Activated naive CD8-positive, alpha-beta T cell treated with anti-CD3 and anti-CD28 coated beads, Interleukin-2, amount 10 ng/mL, durations not matched to agents 7 days and 5 days (primary cell): ENCODE measurements around the gene MACROH2A2. TPM values are rescaled to one million over a fixed set of nuclear protein-coding genes. Genes with fewer than 3 reads are reported as not detected.

ENCODE experiments used
- ATAC-seq: fragments of 150-1000 bp; cut with Tn5 transposase; one replicate; pipeline ENCODE4 v1.10.0; 2021; ENCODE audit warnings: low read depth, moderate library complexity
- POLR2A ChIA-PET: fragments of 350-600 bp; sonication (Branson Sonifier 250); formaldehyde crosslinking; loops from one replicate; lab custom pipeline; 2021; ENCODE audit warnings: antibody characterized with exemption; lab: Charles Lee
- DNase-seq: peaks from one replicate; pipeline ENCODE4 v3.0.0; 2021
- H3K27ac Mint-ChIP-seq: one replicate; pipeline ENCODE4 v1.8.0; 2022; ENCODE audit warnings: mild to moderate bottlenecking, mixed read lengths
- H3K27me3 Mint-ChIP-seq: one replicate; pipeline ENCODE4 v1.8.0; 2022; ENCODE audit warnings: mild to moderate bottlenecking, moderate library complexity, mixed read lengths
- H3K36me3 Mint-ChIP-seq: one replicate; pipeline ENCODE4 v1.8.0; 2021; ENCODE audit warnings: mild to moderate bottlenecking, mixed read lengths
- H3K4me1 Mint-ChIP-seq: one replicate; pipeline ENCODE4 v1.8.0; 2021; ENCODE audit warnings: mixed read lengths
- H3K4me3 Mint-ChIP-seq: one replicate; pipeline ENCODE4 v1.8.0; 2022; ENCODE audit warnings: mild to moderate bottlenecking, moderate library complexity, mixed read lengths
- H3K9me3 Mint-ChIP-seq: one replicate; pipeline ENCODE4 v1.8.0; 2021; ENCODE audit warnings: mixed read lengths
- total RNA-seq, 2 experiments: library from RNA; stranded (reverse); gene quantifications; one replicate each; pipeline ENCODE4 v1.2.3, GENCODE V29; 2021

The MACROH2A2 gene
- total RNA-seq, 2 experiments from 2014 or later: 9.3 to 9.6 TPM

DNA sequence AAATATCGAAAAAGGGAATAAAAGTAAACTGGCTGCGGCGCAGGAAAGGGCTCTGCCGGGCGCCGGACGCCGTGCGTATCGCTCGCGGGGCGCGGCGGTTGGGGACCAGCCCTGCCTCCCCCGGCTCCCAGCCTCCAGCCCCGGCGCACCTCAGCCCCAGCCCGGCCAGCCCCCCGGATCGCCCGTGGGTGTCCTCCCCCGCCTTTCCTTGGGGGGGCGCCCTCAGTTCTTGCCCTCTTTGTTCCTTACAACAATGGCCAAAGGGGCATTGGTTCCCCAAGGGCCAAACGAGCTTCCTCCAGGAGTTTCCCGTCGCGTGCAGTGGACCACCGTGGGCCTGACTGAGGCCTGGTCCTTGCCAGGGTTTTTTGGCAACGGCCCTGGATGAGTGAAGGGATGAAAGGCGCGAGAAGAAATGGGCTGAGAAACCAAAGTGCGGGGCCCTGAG is 1.2 kb downstream of the MACROH2A2 start:
- DNase-seq: peak; percentile 60
- peaks cover 10% of the 10 kb centered on the region for H3K4me1 Mint-ChIP-seq
- H3K27me3 Mint-ChIP-seq: peaks cover 63% of the 10 kb centered on the region
- H3K36me3 Mint-ChIP-seq: no peaks in the 10 kb centered on the region
- peak; percentile 50 for ATAC-seq
- peak overlapping the region; percentile 79 for H3K4me3 Mint-ChIP-seq
- POLR2A ChIA-PET: no interaction called here
- H3K9me3 Mint-ChIP-seq: no peaks in the 10 kb centered on the region
- no peak overlapping the region for H3K27ac Mint-ChIP-seq

DNA sequence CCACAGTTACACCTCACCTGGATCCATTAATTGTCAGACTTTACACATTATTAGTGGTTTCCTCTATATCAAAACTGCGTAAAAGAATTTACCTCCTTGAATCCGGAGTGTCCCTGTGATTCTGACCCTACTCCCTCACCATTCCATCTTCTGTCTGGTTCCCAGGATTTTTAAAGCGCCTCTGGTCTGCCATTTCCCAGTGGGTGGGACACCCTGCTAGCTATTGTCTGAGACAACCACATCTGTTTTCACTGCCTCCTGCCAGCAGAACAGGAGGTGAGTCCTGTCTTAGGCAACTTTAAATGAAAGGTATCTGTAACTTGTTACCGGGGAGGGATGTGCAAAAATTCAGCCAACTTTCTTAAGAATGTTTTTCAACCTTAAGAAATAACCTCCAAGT is 2.3 kb downstream of the MACROH2A2 start:
- H3K36me3 Mint-ChIP-seq: no peaks in the 10 kb centered on the region
- H3K27me3 Mint-ChIP-seq: peaks cover 56% of the 10 kb centered on the region
- H3K4me3 Mint-ChIP-seq: peak overlapping the region; percentile 49
- H3K27ac Mint-ChIP-seq: no peak overlapping the region
- DNase-seq (no peak), ATAC-seq (no peak)
- POLR2A ChIA-PET: no interaction called here
- no peaks in the 10 kb centered on the region for H3K9me3 Mint-ChIP-seq
- H3K4me1 Mint-ChIP-seq: peaks cover 10% of the 10 kb centered on the region

DNA sequence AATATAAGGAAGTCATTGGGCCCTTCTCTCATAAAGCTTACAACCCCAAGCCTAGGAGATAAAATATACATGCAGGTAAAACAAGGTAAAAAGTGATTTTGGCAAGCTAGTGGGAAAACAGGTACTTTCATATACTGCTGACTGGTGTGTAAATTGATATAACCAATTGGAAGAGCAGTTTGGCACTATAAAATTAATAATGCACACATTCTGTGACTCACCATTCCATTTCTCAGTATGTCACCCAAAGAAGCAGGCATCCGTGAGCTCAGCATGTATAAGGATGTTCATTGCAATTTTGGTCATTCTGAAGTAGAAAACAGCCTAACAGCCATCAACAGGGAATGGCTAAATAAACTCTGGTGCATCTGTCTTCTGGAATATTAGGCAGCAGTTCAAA is 2.9 kb downstream of the MACROH2A2 start:
- Mint-ChIP-seq H3K27me3 (peaks cover 59% of the 10 kb centered on the region), H3K4me1 (peaks cover 10% of the 10 kb centered on the region), H3K27ac (no peak overlapping the region), H3K9me3 (no peaks in the 10 kb centered on the region), H3K4me3 (no peak overlapping the region), H3K36me3 (no peaks in the 10 kb centered on the region)
- POLR2A ChIA-PET: no interaction called here
- no peak for DNase-seq
- no peak for ATAC-seq

DNA sequence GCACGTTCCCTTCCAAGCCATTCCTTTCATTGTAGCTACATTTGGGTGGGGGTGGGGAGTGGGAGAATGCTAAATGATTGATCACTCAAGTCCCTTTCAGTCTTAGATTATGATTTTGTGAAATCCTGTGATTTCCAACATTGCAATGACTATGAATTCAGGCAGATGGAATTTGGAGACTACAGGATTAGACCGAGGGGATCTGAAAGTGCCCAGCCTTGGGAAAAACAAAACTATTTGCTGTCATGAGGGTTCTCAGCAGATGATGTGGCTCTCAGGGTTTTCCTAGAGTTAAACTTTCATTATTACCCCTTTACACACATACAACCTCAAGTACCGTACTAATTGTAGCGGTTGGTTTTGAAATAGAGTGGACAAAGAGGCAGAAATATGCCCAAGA is 4.7 kb downstream of the MACROH2A2 start:
- H3K9me3 Mint-ChIP-seq: no peaks in the 10 kb centered on the region
- H3K4me3 Mint-ChIP-seq: no peak overlapping the region
- H3K27ac Mint-ChIP-seq: no peak overlapping the region
- ATAC-seq (no peak), DNase-seq (no peak)
- H3K27me3 Mint-ChIP-seq: peaks cover 51% of the 10 kb centered on the region
- H3K36me3 Mint-ChIP-seq: no peaks in the 10 kb centered on the region
- POLR2A ChIA-PET: no interaction called here
- H3K4me1 Mint-ChIP-seq: peaks cover 7% of the 10 kb centered on the region

DNA sequence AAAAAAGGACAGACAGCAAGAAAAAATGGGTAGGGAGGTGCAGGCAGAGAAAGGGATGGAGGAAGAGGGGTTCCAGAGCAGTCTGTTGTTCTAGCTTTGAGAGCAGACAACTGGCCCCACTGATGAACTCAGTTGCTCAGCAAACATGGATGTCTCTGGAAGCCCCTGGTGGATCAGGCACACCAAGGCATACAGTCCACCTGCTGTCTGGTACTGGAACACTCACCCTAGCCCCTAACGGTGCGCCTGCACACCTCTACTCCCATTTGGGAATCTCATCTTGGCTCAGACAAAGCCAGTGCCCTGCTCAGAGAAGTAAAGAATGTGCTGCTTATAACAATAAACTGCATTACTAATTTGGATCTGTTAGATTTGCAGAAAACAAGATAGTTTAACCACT is 7.7 kb downstream of the MACROH2A2 start:
- Mint-ChIP-seq H3K4me1 (no peaks in the 10 kb centered on the region), H3K27me3 (peaks cover 35% of the 10 kb centered on the region), H3K9me3 (no peaks in the 10 kb centered on the region), H3K27ac (no peak overlapping the region), H3K36me3 (no peaks in the 10 kb centered on the region), H3K4me3 (no peak overlapping the region)
- DNase-seq (no peak), ATAC-seq (no peak)
- POLR2A ChIA-PET: no interaction called here

DNA sequence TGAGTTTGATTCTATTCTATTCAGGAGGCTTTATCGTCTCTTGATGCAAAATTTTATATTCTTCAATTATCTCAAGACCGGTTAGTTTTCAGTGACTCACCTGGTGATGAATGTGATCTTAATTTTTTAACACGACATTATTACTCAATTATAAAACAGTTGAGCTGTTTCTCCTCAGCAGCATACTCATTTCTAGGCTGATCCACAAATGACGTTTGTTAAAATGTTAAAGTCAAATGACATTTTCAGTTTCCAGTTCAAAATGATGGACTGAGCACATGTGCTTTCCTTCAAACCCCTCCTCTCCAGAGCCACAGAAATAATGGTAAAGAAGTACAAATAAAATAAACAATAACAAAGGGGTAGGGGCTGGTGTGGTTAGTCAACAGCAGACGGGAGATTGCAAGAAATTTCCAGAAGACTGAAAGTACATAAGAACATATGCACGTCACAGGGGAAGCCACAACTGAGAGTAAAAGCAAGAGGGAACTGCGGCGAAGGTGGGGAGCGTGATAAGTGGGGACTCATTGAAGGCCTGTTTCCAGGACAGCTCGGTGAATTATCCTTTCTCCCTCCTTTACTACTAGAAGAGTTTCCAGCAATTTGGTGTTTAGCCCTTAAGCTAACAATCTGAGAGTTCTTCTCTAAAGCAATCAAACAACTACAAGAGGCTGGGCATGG is 10.9 kb downstream of the MACROH2A2 start:
- DNase-seq (no peak), ATAC-seq (no peak)
- no peaks in the 10 kb centered on the region for H3K9me3 Mint-ChIP-seq
- no peaks in the 10 kb centered on the region for H3K4me1 Mint-ChIP-seq
- peaks cover 23% of the 10 kb centered on the region for H3K27me3 Mint-ChIP-seq
- no peaks in the 10 kb centered on the region for H3K36me3 Mint-ChIP-seq
- POLR2A ChIA-PET: no interaction called here
- no peak overlapping the region for H3K4me3 Mint-ChIP-seq
- no peak overlapping the region for H3K27ac Mint-ChIP-seq

DNA sequence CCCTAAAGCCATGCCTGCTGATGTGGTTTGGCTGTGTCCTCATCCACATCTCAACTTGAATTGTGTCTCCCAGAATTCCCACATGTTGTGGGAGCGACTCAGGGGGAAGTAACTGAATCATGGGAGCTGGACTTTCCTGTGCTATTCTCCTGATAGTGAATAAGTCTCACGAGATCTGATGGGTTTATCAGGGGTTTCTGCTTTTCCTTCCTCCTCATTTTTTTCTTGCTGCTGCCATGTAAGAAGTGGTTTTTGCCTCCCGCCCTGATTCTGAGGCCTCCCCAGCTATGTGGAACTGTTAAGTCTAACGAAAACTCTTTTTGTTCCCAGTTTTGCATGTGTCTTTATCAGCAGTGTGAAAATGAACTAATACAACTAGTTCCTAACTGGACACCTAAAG is 11.8 kb downstream of the MACROH2A2 start:
- POLR2A ChIA-PET: no interaction called here
- H3K9me3 Mint-ChIP-seq: no peaks in the 10 kb centered on the region
- ATAC-seq: no peak
- H3K27ac Mint-ChIP-seq: no peak overlapping the region
- no peak for DNase-seq
- H3K36me3 Mint-ChIP-seq: no peaks in the 10 kb centered on the region
- no peaks in the 10 kb centered on the region for H3K4me1 Mint-ChIP-seq
- H3K4me3 Mint-ChIP-seq: no peak overlapping the region
- H3K27me3 Mint-ChIP-seq: peaks cover 23% of the 10 kb centered on the region

DNA sequence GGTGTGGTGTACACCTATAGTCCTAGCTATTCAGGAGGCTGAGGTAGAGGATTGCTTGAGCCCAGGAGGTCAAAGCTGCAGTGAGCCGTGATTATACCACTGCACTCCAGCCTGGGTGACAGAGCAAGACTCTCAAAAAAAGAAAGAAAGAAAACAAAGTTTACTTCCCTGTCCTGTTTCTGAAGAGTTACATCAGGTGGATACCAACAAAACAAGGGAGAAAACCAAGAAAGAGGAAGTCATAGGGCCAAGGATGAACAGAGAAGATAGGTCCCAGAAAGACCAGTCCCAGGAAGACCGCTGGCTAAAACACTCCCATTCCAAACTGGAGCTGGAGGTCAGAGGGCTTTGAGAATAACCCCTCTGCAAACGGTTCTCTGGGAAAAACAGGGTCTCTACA is 13.5 kb downstream of the MACROH2A2 start:
- no peaks in the 10 kb centered on the region for H3K9me3 Mint-ChIP-seq
- DNase-seq (no peak), ATAC-seq (no peak)
- no peaks in the 10 kb centered on the region for H3K4me1 Mint-ChIP-seq
- H3K36me3 Mint-ChIP-seq: no peaks in the 10 kb centered on the region
- H3K4me3 Mint-ChIP-seq: no peak overlapping the region
- peaks cover 12% of the 10 kb centered on the region for H3K27me3 Mint-ChIP-seq
- POLR2A ChIA-PET: no interaction called here
- no peak overlapping the region for H3K27ac Mint-ChIP-seq

DNA sequence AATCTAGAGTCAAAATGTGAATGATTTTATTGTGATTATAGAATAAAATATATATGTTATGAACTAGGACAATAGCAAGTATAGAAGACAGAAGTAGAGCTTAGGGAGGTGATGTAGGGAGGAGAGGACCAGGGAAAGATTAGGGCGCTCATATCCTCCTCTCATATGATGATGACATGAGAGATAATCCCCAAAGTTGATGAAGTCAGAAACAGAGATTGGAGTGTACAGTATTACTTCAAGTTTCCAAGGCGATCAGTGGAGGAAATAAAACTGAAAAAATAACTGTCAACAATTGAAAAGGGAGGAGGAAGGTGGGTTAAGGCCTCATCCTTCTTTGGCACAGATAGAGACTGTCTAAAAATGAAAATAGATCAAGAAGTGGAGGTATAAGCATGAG is 14.9 kb downstream of the MACROH2A2 start:
- DNase-seq: no peak
- Mint-ChIP-seq H3K9me3 (no peaks in the 10 kb centered on the region), H3K4me3 (no peak overlapping the region), H3K4me1 (no peaks in the 10 kb centered on the region), H3K27ac (no peak overlapping the region), H3K27me3 (peaks cover 6% of the 10 kb centered on the region), H3K36me3 (no peaks in the 10 kb centered on the region)
- POLR2A ChIA-PET: no interaction called here
- ATAC-seq: no peak

DNA sequence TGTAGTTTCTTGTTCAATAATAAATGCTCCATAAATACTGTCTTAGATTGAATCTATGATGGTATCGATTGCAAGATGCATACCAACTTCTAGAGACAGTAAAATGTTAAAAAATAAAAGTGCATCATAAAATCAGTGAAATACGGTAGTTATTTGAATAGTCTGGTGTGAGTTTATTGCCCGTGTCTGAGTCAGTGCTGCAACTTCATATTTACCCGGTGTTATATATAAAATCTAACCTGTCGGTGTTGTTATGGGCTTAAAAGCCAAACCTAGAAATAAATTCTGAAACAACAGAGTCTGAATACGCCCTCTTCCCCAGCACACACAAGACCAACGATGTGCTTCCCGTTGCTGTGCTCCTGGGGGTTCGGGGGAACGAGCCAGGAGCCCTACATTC is 16.3 kb downstream of the MACROH2A2 start:
- no peak overlapping the region for H3K27ac Mint-ChIP-seq
- H3K9me3 Mint-ChIP-seq: no peaks in the 10 kb centered on the region
- POLR2A ChIA-PET: no interaction called here
- H3K36me3 Mint-ChIP-seq: no peaks in the 10 kb centered on the region
- peaks cover 5% of the 10 kb centered on the region for H3K27me3 Mint-ChIP-seq
- no peak for DNase-seq
- no peak for ATAC-seq
- H3K4me1 Mint-ChIP-seq: no peaks in the 10 kb centered on the region
- H3K4me3 Mint-ChIP-seq: no peak overlapping the region

DNA sequence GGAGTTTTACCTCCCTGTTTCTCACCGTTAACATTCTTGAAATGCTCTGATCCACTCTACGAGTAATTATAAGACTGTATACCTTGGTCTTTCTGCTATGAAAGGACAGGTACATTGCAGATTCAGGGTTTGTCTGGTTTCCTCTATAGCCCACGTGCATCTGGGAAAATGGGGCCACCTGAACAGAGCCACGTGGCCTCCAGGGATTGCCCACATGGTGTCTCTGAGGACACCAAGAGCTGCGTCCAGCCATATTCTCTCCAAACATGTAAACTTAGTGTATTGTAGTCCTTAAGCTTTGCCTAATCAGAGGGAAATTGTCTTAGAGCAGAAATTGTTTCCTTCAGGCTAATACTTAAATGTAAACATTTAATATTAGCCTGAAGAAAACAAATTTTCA is 16.7 kb downstream of the MACROH2A2 start:
- ATAC-seq (no peak), DNase-seq (no peak)
- Mint-ChIP-seq H3K4me1 (no peaks in the 10 kb centered on the region), H3K27ac (no peak overlapping the region), H3K36me3 (no peaks in the 10 kb centered on the region), H3K27me3 (peaks cover 5% of the 10 kb centered on the region), H3K4me3 (no peak overlapping the region), H3K9me3 (no peaks in the 10 kb centered on the region)
- POLR2A ChIA-PET: no interaction called here

DNA sequence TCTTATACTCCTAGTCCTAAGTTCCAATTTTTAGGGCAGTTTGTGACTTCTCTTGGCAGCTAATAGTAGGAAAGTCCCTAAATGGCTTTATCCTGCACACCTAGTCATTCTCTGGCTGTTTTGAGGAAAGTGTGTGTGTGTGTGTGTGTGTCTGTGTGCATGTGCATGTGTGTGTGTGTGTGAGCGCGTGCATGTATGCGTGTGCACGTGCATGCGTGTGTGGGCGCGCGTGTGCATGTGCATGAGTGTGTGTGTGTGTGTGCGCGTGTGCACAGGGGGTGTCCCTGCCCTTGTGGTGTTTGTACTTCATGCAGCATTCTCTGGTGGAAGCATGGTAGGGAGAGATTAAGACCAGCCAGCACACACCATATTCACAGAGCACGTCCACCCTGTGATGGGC is 18.2 kb downstream of the MACROH2A2 start:
- H3K36me3 Mint-ChIP-seq: no peaks in the 10 kb centered on the region
- no peak overlapping the region for H3K4me3 Mint-ChIP-seq
- ATAC-seq: no peak
- H3K27me3 Mint-ChIP-seq: peaks cover 3% of the 10 kb centered on the region
- no peak overlapping the region for H3K27ac Mint-ChIP-seq
- DNase-seq: no peak
- no peaks in the 10 kb centered on the region for H3K9me3 Mint-ChIP-seq
- POLR2A ChIA-PET: interaction anchor here (0.9 kb wide), 1 partner anchor 9 kb away, joined by 3 read pairs; no protein-coding TSS in a partner anchor
- no peaks in the 10 kb centered on the region for H3K4me1 Mint-ChIP-seq

DNA sequence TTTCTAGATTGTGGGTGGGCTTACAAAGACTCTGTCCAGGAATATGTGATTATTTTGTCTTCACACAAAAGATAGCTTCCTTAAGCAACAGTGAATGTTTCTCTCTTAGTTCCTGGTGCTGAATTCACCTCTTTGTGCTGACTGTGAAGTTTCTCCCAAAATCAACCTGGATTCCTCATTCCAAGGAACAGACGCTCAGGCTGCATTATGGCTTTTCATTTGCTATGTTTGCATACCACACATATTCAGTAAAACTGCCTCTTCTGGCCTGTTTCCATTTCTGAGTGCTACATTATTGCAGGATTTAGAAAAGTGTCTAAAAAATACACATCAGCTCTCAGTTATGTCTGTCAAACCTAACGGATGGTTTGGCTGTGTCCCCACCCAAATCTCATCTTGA is 21.5 kb downstream of the MACROH2A2 start:
- H3K27ac Mint-ChIP-seq: no peak overlapping the region
- no peaks in the 10 kb centered on the region for H3K4me1 Mint-ChIP-seq
- DNase-seq (no peak), ATAC-seq (no peak)
- H3K36me3 Mint-ChIP-seq: no peaks in the 10 kb centered on the region
- POLR2A ChIA-PET: no interaction called here
- no peak overlapping the region for H3K4me3 Mint-ChIP-seq
- H3K9me3 Mint-ChIP-seq: no peaks in the 10 kb centered on the region
- peaks cover 8% of the 10 kb centered on the region for H3K27me3 Mint-ChIP-seq

DNA sequence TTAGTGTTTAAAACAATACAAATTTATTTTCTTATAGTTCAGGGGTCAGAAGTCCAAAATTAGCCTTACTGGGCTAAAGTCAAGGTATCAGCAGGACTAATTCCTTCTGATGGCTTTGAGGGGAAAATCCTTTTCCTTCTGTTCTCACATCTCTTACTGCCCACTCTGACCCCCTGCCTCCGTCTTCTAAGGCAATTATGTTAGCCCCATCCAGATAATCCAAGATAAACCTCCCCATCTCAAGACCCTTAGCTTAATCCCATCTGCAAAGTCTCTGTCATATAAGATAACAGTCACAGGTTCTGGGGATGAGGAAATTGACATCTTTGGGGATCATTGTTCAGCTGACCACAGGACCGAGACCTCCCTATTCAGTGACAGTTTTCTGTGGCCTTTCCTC is 22.3 kb downstream of the MACROH2A2 start:
- Mint-ChIP-seq H3K36me3 (no peaks in the 10 kb centered on the region), H3K9me3 (no peaks in the 10 kb centered on the region), H3K27ac (no peak overlapping the region), H3K4me3 (no peak overlapping the region), H3K27me3 (peaks cover 7% of the 10 kb centered on the region), H3K4me1 (no peaks in the 10 kb centered on the region)
- POLR2A ChIA-PET: no interaction called here
- no peak for ATAC-seq
- DNase-seq: no peak
